ENCODE measurements around the gene CPNE9.

GRCh38 chr3:9743548-9743947 is 39.9 kb downstream of the CPNE9 start:
- TF ChIP-seq POU2F2 (IDR thresholded peaks at IDR 0.05; ENCODE audit: low read depth, low read length) (no peak), POLR2A (IDR thresholded peaks at IDR 0.05; ENCODE audit: low read depth, low read length) (no peak), POLR2AphosphoS5 (IDR thresholded peaks at IDR 0.05; ENCODE audit: low read depth, low read length) (no peak), TAF1 (IDR thresholded peaks at IDR 0.05; ENCODE audit: low read depth, low read length) (no peak), PAX5 (IDR thresholded peaks at IDR 0.05; ENCODE audit: insufficient read depth, low read length, severe bottlenecking) (no peak)
